Measurements from ENCODE around the gene LRMDA. TPM values are rescaled to one million over a fixed set of nuclear protein-coding genes. Genes with fewer than 3 reads are reported as not detected.

LRMDA gene
- total RNA-seq, 6 donors from 2014 or later, result 12.8 to 185 (median 18.1) TPM

- no peaks in the 10 kb centered on the region for H3K36me3 ChIP-seq
- DNase-seq (no peak), ATAC-seq (ENCODE audit: low FRiP score in 2 of 2) (no peak)
- TF ChIP-seq POLR2A (IDR thresholded peaks at IDR 0.05) (no peak), POLR2AphosphoS5 (IDR thresholded peaks at IDR 0.05) (no peak), CTCF (IDR thresholded peaks at IDR 0.05) (no peak), EP300 (IDR thresholded peaks at IDR 0.05) (no peak)
- whole genome bisulfite sequencing, 2 donors, result 88 to 89% methylated on average over 13 of the region's 13 CpGs
- H3K4me1 ChIP-seq, result no peaks in the 10 kb centered on the region
- H3K9me3 ChIP-seq, result no peaks in the 10 kb centered on the region
- H3K27me3 ChIP-seq, result no peaks in the 10 kb centered on the region
- no peak overlapping the region for H3K27ac ChIP-seq
- no peak overlapping the region for H3K4me3 ChIP-seq
Measured at GRCh38 chr10:76397181-76398042, 966.0 kb downstream of the LRMDA start.

GRCh38 chr10:76398043-76398710, 966.8 kb downstream of the LRMDA start:
- no peak for TF ChIP-seq CTCF (IDR thresholded peaks at IDR 0.05)
- TF ChIP-seq EP300 (IDR thresholded peaks at IDR 0.05), result no peak
- TF ChIP-seq POLR2A (IDR thresholded peaks at IDR 0.05), result no peak
- no peak for TF ChIP-seq POLR2AphosphoS5 (IDR thresholded peaks at IDR 0.05)
- Histone ChIP-seq H3K4me1 (no peaks in the 10 kb centered on the region), H3K36me3 (no peaks in the 10 kb centered on the region), H3K4me3 (no peak overlapping the region), H3K9me3 (no peaks in the 10 kb centered on the region), H3K27me3 (no peaks in the 10 kb centered on the region), H3K27ac (no peak overlapping the region)
- no peak for DNase-seq
- 66 to 85% methylated on average over 6 of the region's 6 CpGs for WGBS, 2 donors
- ATAC-seq (ENCODE audit: low FRiP score in 2 of 2), result no peak

- no peaks in the 10 kb centered on the region for H3K9me3 ChIP-seq
- H3K27ac ChIP-seq, result no peak overlapping the region
- H3K27me3 ChIP-seq, result no peaks in the 10 kb centered on the region
- DNase-seq (no peak), ATAC-seq (ENCODE audit: low FRiP score in 2 of 2) (no peak)
- WGBS, 2 donors, result 92 to 93% methylated on average over 4 of the region's 4 CpGs
- no peak overlapping the region for H3K4me3 ChIP-seq
- no peaks in the 10 kb centered on the region for H3K36me3 ChIP-seq
- TF ChIP-seq CTCF (IDR thresholded peaks at IDR 0.05) (no peak), POLR2AphosphoS5 (IDR thresholded peaks at IDR 0.05) (no peak), EP300 (IDR thresholded peaks at IDR 0.05) (no peak), POLR2A (IDR thresholded peaks at IDR 0.05) (no peak)
- peaks cover 0 to 4% (median 0%) of the 10 kb centered on the region in 4 donors for H3K4me1 ChIP-seq
Measured at GRCh38 chr10:76399226-76399625, 967.8 kb downstream of the LRMDA start.

GRCh38 chr10:76401006-76401405, 969.6 kb downstream of the LRMDA start:
- Histone ChIP-seq H3K9me3 (no peaks in the 10 kb centered on the region), H3K4me3 (no peak overlapping the region), H3K27ac (no peak overlapping the region), H3K4me1 (peaks cover 0 to 4% (median 0%) of the 10 kb centered on the region in 4 donors), H3K36me3 (no peaks in the 10 kb centered on the region), H3K27me3 (no peaks in the 10 kb centered on the region)
- WGBS, 2 donors, result 90 to 91% methylated on average over 3 of the region's 3 CpGs
- no peak for DNase-seq
- TF ChIP-seq POLR2AphosphoS5 (IDR thresholded peaks at IDR 0.05), result no peak
- no peak for TF ChIP-seq CTCF (IDR thresholded peaks at IDR 0.05)
- no peak for TF ChIP-seq POLR2A (IDR thresholded peaks at IDR 0.05)
- TF ChIP-seq EP300 (IDR thresholded peaks at IDR 0.05), result no peak
- no peak for ATAC-seq (ENCODE audit: low FRiP score in 2 of 2)
